HEK293T (cell line): Measurements from ENCODE around the gene SUV39H1.

Experiments
- CTCF ChIA-PET: fragments of 350-600 bp; formaldehyde crosslinking; extraction: SDS; loops from one replicate; lab custom pipeline; 2021; ENCODE audit warnings: antibody characterized with exemption, inconsistent platforms; lab: Yijun Ruan, JAX
- POLR2A ChIA-PET: fragments of 350-600 bp; formaldehyde crosslinking; extraction: SDS; loops from one replicate; lab custom pipeline; 2020; ENCODE audit warnings: antibody characterized with exemption, inconsistent platforms; lab: Yijun Ruan, JAX
- DNase-seq: peaks from one replicate; pipeline ENCODE4 v3.0.0; 2012; ENCODE audit warnings: mixed read lengths; ENCODE audit errors: extremely low spot score
- ARNT ChIP-seq: fragments of 450-650 bp; IDR thresholded peaks from 2 replicates; pipeline ENCODE4 v1.6.1; 2017; ENCODE audit warnings: mild to moderate bottlenecking
- BHLHE40 ChIP-seq: fragments of 450-650 bp; IDR thresholded peaks from 2 replicates; pipeline ENCODE4 v1.6.1; 2016; ENCODE audit warnings: mild to moderate bottlenecking, moderate library complexity, borderline replicate concordance
- CTBP1 ChIP-seq: fragments of 450-650 bp; IDR thresholded peaks from 2 replicates; pipeline ENCODE4 v1.6.1; 2016; ENCODE audit warnings: borderline replicate concordance
- ELF4 ChIP-seq: fragments of 450-650 bp; IDR thresholded peaks from 2 replicates; pipeline ENCODE4 v1.6.1; 2017; ENCODE audit warnings: antibody characterized with exemption
- FOXA1 ChIP-seq: fragments of 450-650 bp; IDR thresholded peaks from 2 replicates; pipeline ENCODE4 v1.6.1; 2016; ENCODE audit warnings: mild to moderate bottlenecking
- FOXK2 ChIP-seq: fragments of 450-650 bp; IDR thresholded peaks from 2 replicates; pipeline ENCODE4 v1.6.1; 2016; ENCODE audit warnings: mild to moderate bottlenecking
- FOXM1 ChIP-seq: fragments of 450-650 bp; IDR thresholded peaks from 2 replicates; pipeline ENCODE4 v1.6.1; 2017; ENCODE audit warnings: mild to moderate bottlenecking, borderline replicate concordance
- HDGF ChIP-seq: fragments of 450-650 bp; IDR thresholded peaks from 2 replicates; pipeline ENCODE4 v1.6.1; 2017; ENCODE audit warnings: antibody characterized with exemption, borderline replicate concordance
- L3MBTL2 ChIP-seq: fragments of 450-650 bp; conservative IDR thresholded peaks from 2 replicates; pipeline ENCODE4 v1.6.1; 2016; ENCODE audit warnings: mild to moderate bottlenecking
- LEF1 ChIP-seq: fragments of 450-650 bp; IDR thresholded peaks from 2 replicates; pipeline ENCODE4 v1.6.1; 2017; ENCODE audit warnings: mild to moderate bottlenecking, borderline replicate concordance
- NFRKB ChIP-seq: fragments of 450-650 bp; IDR thresholded peaks from 2 replicates; pipeline ENCODE4 v1.6.1; 2016; ENCODE audit warnings: mild to moderate bottlenecking, moderate library complexity
- PKNOX1 ChIP-seq: fragments of 450-650 bp; IDR thresholded peaks from 2 replicates; pipeline ENCODE4 v1.6.1; 2016
- SP1 ChIP-seq: fragments of 450-650 bp; IDR thresholded peaks from 2 replicates; pipeline ENCODE4 v1.6.1; 2017
- SUZ12 ChIP-seq: fragments of 450-650 bp; IDR thresholded peaks from 2 replicates; pipeline ENCODE4 v1.6.1; 2016; ENCODE audit warnings: mild to moderate bottlenecking
- TARDBP ChIP-seq: fragments of 450-650 bp; IDR thresholded peaks from 2 replicates; pipeline ENCODE4 v1.6.1; 2016
- ZNF384 ChIP-seq: fragments of 450-650 bp; IDR thresholded peaks from 2 replicates; pipeline ENCODE4 v1.6.1; 2016

Gene SUV39H1

DNA sequence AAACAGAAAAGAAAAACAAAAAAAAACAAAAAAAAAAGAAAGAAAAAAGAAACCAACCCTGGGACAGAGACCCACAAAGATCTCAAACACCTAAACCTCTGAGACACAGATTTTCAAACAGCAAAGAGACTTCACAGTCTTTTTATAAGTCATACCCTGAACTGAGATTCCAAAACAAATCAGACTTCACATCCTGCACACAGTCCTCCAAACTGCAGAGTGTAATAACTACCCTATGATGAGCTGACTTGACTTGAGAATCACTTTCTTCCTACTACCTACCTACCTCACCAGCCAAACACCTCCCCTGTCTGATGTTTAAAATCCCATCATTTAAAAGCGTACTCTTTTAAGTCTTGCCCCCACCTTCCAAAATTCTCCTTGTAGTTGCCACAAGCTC is 39.8 kb downstream of the SUV39H1 start:
- no peak for DNase-seq
- ChIA-PET CTCF (no interaction called here), POLR2A (interaction anchor here (1.2 to 2.7 kb wide), 7 partner anchors 11 to 532 kb away, joined by 6 to 22 read pairs (median 9); partner anchors contain the start of genes HDAC6, PCSK1N and SUV39H1)
- no peak for TF ChIP-seq LEF1

GRCh38 chrX:48736878-48737212 is 40.3 kb downstream of the SUV39H1 start:
- TF ChIP-seq FOXA1 (no peak), SP1 (no peak), TARDBP (no peak)
- no peak for DNase-seq
- POLR2A ChIA-PET = interaction anchor here (0.6 to 2.7 kb wide), 28 partner anchors 8 to 532 kb away, joined by 3 to 22 read pairs (median 4); partner anchors contain the start of genes HDAC6, PCSK1N, PQBP1 and SLC35A2
- CTCF ChIA-PET = no interaction called here

DNA sequence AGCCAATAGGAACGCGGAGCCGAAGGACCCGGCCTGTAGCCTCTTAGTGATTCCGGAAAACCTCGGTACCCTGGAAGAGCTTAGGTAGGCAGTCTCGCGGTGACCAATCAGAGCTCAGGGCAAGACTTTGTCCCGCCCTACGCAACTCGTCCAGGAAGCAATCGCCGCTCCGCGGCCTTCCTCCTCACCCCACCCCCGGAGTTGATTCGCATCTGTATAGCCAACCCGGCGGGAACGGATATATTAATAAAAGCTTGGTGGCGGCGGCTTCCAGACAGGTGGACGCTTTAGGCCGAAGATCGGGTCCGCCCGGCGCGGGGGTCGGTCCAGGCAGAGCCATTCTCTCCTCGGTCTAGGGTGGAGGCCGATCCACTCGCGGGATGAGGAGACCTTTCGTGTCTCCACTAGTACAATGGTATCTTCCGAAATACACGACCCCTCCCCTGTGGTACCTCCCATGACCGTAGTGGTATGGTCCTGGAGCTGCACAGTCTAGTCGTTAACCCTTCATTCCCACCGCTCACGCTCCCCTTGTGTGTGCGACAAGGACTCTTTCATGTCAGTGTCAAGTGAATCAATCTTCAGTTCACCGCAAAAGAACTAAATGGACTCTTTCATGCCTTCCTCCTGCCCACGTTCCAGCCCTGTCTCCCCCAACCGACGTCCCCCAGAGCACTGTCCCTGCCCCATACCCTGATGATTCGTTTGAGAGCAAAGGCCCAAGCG is 40.8 kb downstream of the SUV39H1 start:
- CTCF ChIA-PET = no interaction called here
- TF ChIP-seq HDGF (no peak), NFRKB (no peak), PKNOX1 (peak; percentile 51; the same call in 1 of the 2 replicates), SP1 (no peak), TARDBP (no peak), CTBP1 (no peak), BHLHE40 (peak; percentile 65), ARNT (no peak), FOXA1 (no peak), L3MBTL2 (peak; percentile 47), FOXM1 (no peak), ELF4 (peak; percentile 21; the same call in 1 of the 2 replicates), ZNF384 (no peak), FOXK2 (no peak), LEF1 (no peak), SUZ12 (no peak)
- POLR2A ChIA-PET = interaction anchor here (0.6 to 2.7 kb wide), 28 partner anchors 9 to 531 kb away, joined by 3 to 22 read pairs (median 4); partner anchors contain the start of genes HDAC6, PCSK1N, PQBP1 and SLC35A2
- DNase-seq = peak; percentile 94

DNA sequence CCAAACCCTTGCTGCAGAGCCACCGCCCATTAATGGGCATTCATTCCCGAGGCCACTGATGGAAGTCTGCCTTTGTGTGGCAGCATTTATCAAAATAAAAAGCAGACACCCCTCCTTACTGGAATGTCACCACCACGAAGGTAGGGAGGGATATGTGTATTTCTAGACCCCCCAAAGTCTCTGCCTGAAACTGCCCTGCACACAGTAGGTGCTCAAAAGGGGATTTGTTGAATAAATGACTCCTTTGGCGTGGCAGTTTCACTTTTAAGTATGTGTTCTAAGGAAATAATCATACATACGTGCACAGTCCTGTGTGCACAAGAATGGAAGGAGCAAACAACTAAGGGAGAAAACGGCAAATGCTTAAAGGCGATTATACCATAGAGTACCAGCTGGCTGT is 41.4 kb downstream of the SUV39H1 start:
- no peak for TF ChIP-seq L3MBTL2
- no peak for TF ChIP-seq ARNT
- TF ChIP-seq TARDBP = no peak
- no peak for TF ChIP-seq SP1
- TF ChIP-seq ZNF384 = no peak
- no peak for TF ChIP-seq HDGF
- TF ChIP-seq LEF1 = no peak
- no peak for TF ChIP-seq FOXM1
- TF ChIP-seq SUZ12 = no peak
- TF ChIP-seq PKNOX1 = no peak
- TF ChIP-seq ELF4 = no peak
- TF ChIP-seq CTBP1 = no peak
- TF ChIP-seq FOXA1 = no peak
- DNase-seq = no peak
- POLR2A ChIA-PET = interaction anchor here (1.1 to 2.7 kb wide), 15 partner anchors 9 to 531 kb away, joined by 3 to 22 read pairs (median 7); partner anchors contain the start of genes HDAC6, PCSK1N, PQBP1 and SLC35A2
- CTCF ChIA-PET = no interaction called here

GRCh38 chrX:48741834-48742233 is 45.3 kb downstream of the SUV39H1 start:
- ChIA-PET POLR2A (no interaction called here), CTCF (no interaction called here)
- DNase-seq = no peak
- TF ChIP-seq FOXA1 = no peak

GRCh38 chrX:48745222-48745621 is 48.7 kb downstream of the SUV39H1 start:
- no peak for TF ChIP-seq FOXK2
- no peak for TF ChIP-seq SP1
- no peak for TF ChIP-seq FOXA1
- no peak for TF ChIP-seq TARDBP
- no peak for TF ChIP-seq SUZ12
- TF ChIP-seq NFRKB = no peak
- no peak for TF ChIP-seq FOXM1
- TF ChIP-seq ELF4 = no peak
- no peak for TF ChIP-seq HDGF
- no peak for TF ChIP-seq LEF1
- TF ChIP-seq CTBP1 = no peak
- no peak for TF ChIP-seq BHLHE40
- TF ChIP-seq L3MBTL2 = no peak
- TF ChIP-seq ARNT = no peak
- no peak for TF ChIP-seq PKNOX1
- POLR2A ChIA-PET = no interaction called here
- DNase-seq = no peak
- CTCF ChIA-PET = no interaction called here

DNA sequence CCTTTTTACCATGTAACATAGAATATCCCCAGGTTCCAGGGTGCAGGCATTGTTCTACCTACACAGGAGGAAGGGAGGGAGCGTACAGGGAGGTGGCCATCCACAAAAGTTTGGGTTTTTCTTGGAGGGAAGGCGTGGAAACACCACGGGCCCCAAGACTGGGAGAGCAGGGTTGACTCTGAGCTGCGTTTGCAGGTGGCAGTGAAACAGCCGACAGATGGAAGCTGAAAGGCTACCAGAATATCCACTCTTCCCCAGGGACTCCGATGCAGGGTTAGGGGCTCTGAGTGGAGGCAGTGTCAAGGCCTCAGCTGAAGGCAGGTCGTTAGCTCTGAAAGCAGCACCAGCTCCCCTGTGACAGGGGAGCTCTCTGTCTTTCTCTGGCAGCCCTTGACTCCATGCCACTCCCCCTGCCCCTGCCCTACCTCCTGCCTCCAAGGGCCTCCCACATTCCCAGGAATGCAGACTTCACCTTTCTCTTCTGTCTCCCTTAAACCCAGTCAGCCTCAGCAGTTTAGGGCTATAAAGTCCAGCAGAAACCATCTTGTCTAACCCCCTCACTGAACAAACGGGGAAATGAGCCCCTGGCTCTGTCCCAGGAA is 51.0 kb downstream of the SUV39H1 start:
- no peak for TF ChIP-seq SUZ12
- TF ChIP-seq PKNOX1 = no peak
- no peak for TF ChIP-seq FOXM1
- no peak for TF ChIP-seq FOXA1
- no peak for TF ChIP-seq ARNT
- TF ChIP-seq TARDBP = no peak
- no peak for TF ChIP-seq FOXK2
- TF ChIP-seq ZNF384 = no peak
- DNase-seq = no peak
- ChIA-PET CTCF (no interaction called here), POLR2A (interaction anchor here (0.5 to 1.8 kb wide), 3 partner anchors 10 to 204 kb away, joined by 3 to 10 read pairs (median 3); no protein-coding TSS in a partner anchor)
